D721Med (cell line): ENCODE results near the gene PRKN.

ENCODE experiments used
- DNase-seq: peaks from one replicate; pipeline ENCODE4 v3.0.0; 2011; ENCODE audit warnings: low spot score; ENCODE audit not compliant: insufficient read length
- FAIRE-seq: peaks from 2 replicates; lab custom pipeline; 2011; peaks lifted over from hg19 to GRCh38; lab: Jason Lieb, UNC
- CTCF ChIP-seq: IDR thresholded peaks from 2 replicates; pipeline ENCODE4 v1.5.1; 2012; ENCODE audit warnings: mild to moderate bottlenecking, control low read depth; ENCODE audit not compliant: insufficient read depth; ENCODE audit errors: missing control alignments

PRKN gene

GRCh38 chr6:162438980-162439379, 288.6 kb downstream of the PRKN start:
- TF ChIP-seq CTCF: no peak
- DNase-seq (no peak), FAIRE-seq (no peak)

GRCh38 chr6:162435071-162435470, 292.5 kb downstream of the PRKN start:
- DNase-seq (no peak), FAIRE-seq (no peak)
- no peak for TF ChIP-seq CTCF

DNA sequence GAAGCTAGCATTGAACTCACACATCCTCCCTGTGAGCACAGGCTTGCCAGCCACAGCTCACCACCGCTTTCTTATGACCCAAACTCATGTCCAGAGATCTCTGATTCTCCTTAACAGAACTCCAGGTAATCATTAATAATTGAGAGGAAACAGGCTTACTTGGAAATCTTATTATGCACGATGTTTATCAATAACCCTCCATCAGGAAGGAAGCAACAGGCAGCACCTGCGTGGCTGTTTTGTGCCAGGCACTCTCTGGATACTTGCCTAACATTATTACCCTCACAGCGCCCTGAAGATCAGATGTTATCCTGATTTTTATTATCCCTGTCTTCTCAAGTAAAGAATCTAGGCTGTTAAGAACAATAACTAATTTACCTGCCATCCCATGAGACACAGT, 306.6 kb downstream of the PRKN start:
- TF ChIP-seq CTCF: no peak
- DNase-seq (no peak), FAIRE-seq (no peak)

- no peak for DNase-seq
- no peak for FAIRE-seq
These were observed 310.6 kb downstream of the PRKN start for GRCh38 chr6:162416831-162417537.

GRCh38 chr6:162416307-162416706, 311.3 kb downstream of the PRKN start:
- TF ChIP-seq CTCF: no peak
- DNase-seq (no peak), FAIRE-seq (no peak)

More at GRCh38 chr6:162416831-162417537, 310.6 kb downstream of the PRKN start:
- no peak for TF ChIP-seq CTCF

- FAIRE-seq (no peak), DNase-seq (no peak)
- TF ChIP-seq CTCF: no peak
These were observed 317.6 kb downstream of the PRKN start for GRCh38 chr6:162409741-162410691.
